Erythroblast (primary cell): ENCODE data around the gene PSENEN.
"Not testable (repeated sequence)": the region's sequence is repeated elsewhere in the genome, so short reads cannot be mapped to it uniquely, and the experiment has no call there.

ENCODE experiments used
- DNase-seq, 2 experiments: peaks; one replicate each; lab custom pipeline; 2025; lab: John Stamatoyannopoulos, UW
- GATA1 ChIP-seq: IDR thresholded peaks from 2 replicates; pipeline ENCODE4 v1.6.1; 2011; ENCODE audit warnings: low read depth, mild to moderate bottlenecking, control low read depth, low read length, moderate library complexity
- POLR2A ChIP-seq: IDR thresholded peaks from 2 replicates; pipeline ENCODE4 v1.6.1; 2011; ENCODE audit warnings: mild to moderate bottlenecking, low read length

PSENEN gene

GRCh38 chr19:35791814-35792279, 46.4 kb downstream of the PSENEN start:
- no peak for DNase-seq
- TF ChIP-seq GATA1 = no peak
- TF ChIP-seq POLR2A = no peak

- no peak for DNase-seq
- TF ChIP-seq GATA1 (no peak), POLR2A (no peak)
Measured at GRCh38 chr19:35792312-35792711, 46.9 kb downstream of the PSENEN start.

GRCh38 chr19:35792888-35793287, 47.4 kb downstream of the PSENEN start:
- no peak for DNase-seq
- no peak for TF ChIP-seq GATA1
- TF ChIP-seq POLR2A = no peak

GRCh38 chr19:35793381-35794165, 48.1 kb downstream of the PSENEN start:
- TF ChIP-seq POLR2A (no peak), GATA1 (no peak)
- no peak for DNase-seq

- not testable (repeated sequence) for DNase-seq
Measured at GRCh38 chr19:35795564-35795963, 50.1 kb downstream of the PSENEN start.
